SU-DHL-6 (cell line): ENCODE results near the gene CHST2.

Experiments
- CTCF ChIP-seq: fragments of 200-600 bp; sonication (generic); IDR thresholded peaks from one replicate; pipeline ENCODE4 v1.5.1; 2017; ENCODE audit warnings: antibody characterized with exemption, mild to moderate bottlenecking, low read length, moderate library complexity; ENCODE audit not compliant: insufficient read depth, poor library complexity, severe bottlenecking
- EZH2phosphoT487 ChIP-seq: fragments of 200-600 bp; sonication (generic), shearing (Covaris generic); conservative IDR thresholded peaks from 2 replicates; pipeline ENCODE4 v1.6.1; 2018; ENCODE audit warnings: mild to moderate bottlenecking, antibody characterized with exemption, low read length, moderate library complexity, mixed read lengths

DNA sequence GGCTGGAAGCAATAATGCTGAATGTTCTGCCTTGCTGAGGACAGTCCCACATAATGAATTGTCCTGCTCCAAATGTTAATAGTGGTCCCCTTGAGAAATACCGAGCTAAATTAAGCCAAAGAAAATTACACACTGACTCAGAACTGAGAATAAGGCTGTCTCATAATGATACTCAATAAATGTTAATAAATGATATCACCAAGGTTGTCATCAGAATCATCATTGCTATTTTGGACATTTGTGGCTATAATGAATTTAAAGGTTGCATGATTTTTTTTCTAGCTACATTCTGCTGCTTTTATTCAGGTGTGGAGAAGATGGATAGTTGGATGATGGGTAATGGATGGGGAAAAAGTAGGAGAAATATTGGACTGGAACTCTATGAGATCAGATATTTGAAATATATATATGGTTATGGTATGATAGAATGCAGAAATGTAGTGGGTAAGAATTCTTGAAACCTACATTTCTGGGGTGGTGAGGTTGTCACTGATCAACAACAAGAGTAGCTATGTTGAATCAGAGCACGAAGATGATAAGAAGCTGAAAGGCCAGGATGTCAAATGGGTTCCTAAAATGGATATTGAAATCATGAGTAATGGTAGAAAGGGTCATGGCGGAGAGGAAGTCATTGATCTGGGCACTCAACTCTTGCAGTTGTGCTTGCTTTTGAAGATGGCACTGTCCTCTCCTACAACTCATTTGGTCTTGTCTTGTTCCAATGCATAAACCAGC is 12.8 kb downstream of the CHST2 start:
- TF ChIP-seq CTCF (no peak), EZH2phosphoT487 (no peak)
